ENCODE data around the gene RASGRP1.

The RASGRP1 gene

DNA sequence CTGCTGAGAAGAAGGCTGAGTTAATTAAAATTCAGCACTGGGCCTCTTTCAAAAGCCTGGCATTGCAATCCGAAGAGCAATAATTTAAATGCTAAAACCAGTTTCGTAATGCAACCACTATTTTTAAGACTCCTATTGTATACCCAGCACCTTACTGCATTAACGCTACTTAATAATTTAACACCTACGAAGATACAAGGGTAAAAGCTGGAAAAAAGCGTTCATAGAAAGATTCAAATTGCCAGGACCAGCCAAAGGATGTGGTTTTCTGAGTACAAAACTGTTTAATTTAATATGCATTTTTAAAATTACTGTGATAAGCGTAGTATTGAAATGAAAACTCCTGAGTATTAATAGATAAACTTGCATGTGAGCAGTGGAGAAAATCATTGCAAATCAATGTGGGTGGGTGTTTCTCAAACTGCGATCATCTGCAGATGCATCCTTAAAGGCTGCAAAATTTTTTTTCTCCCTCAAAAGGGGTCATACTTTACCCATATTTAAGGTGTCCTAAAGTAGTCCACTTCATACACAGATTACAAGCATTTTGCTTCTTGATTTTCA lies 12.9 kb upstream of the RASGRP1 start:
- in situ Hi-C loops (cut with HindIII; ENCODE audit: low sequenced_read_pairs) = loop anchor here (10.0 kb wide), 1 partner anchor 97 kb away; no protein-coding TSS in a partner anchor
- TF ChIP-seq, protein P1, sequence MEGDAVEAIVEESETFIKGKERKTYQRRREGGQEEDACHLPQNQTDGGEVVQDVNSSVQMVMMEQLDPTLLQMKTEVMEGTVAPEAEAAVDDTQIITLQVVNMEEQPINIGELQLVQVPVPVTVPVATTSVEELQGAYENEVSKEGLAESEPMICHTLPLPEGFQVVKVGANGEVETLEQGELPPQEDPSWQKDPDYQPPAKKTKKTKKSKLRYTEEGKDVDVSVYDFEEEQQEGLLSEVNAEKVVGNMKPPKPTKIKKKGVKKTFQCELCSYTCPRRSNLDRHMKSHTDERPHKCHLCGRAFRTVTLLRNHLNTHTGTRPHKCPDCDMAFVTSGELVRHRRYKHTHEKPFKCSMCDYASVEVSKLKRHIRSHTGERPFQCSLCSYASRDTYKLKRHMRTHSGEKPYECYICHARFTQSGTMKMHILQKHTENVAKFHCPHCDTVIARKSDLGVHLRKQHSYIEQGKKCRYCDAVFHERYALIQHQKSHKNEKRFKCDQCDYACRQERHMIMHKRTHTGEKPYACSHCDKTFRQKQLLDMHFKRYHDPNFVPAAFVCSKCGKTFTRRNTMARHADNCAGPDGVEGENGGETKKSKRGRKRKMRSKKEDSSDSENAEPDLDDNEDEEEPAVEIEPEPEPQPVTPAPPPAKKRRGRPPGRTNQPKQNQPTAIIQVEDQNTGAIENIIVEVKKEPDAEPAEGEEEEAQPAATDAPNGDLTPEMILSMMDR (IDR thresholded peaks at IDR 0.05; ENCODE audit: low read depth, low read length, missing control alignments) = no peak

DNA sequence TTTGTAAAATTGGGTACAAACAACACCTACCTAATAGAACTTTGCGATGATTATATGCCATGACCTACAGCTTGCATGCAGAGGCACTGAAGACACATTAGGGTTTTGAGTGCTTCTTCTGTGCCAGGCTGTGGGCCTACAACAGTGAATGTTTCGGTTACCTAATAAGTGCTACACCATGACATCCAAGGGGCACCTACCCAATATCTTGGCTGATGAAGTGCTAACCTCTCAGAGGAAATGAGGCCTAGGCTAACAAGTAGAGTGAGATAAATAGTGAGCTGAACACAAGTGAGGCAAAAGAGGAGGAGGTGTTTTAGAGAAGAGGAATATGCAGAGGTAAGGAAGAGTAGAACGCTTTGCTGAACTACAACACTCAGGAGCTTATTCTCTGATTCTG lies 12.2 kb upstream of the RASGRP1 start:
- no peak overlapping the region for H3K4me3 ChIP-seq (ENCODE audit: low read depth, low read length)
- TF ChIP-seq, protein P1 (IDR thresholded peaks at IDR 0.05; ENCODE audit: low read depth, low read length, missing control alignments) = no peak
- in situ Hi-C loops (cut with HindIII; ENCODE audit: low sequenced_read_pairs) = loop anchor here (10.0 kb wide), 1 partner anchor 98 kb away; no protein-coding TSS in a partner anchor
- no peak for DNase-seq (ENCODE audit: low read depth)

More for the DNA sequence above, 12.9 kb upstream of the RASGRP1 start:
- no peak for DNase-seq (ENCODE audit: low read depth)
- H3K4me3 ChIP-seq (ENCODE audit: low read depth, low read length) = no peak overlapping the region

DNA sequence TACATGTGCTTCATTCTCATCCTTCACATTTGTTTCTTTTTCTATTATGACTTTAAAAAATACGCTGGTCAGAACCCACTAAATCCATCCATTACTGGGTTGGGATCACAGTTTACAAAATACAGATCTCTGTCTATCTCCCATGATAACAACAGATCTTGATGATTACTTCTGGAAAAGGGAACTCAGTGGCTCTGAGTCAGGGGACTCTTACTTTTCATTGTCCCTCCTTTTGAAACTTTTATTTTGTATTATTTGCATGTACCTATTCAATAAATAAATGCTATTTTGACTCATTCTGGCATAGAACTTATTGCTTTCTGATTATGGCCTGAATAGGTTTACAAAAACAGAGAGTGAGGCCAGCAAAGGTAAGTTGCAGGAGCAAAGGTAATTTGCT lies 11.6 kb upstream of the RASGRP1 start:
- no peak overlapping the region for H3K4me3 ChIP-seq (ENCODE audit: low read depth, low read length)
- in situ Hi-C loops (cut with HindIII; ENCODE audit: low sequenced_read_pairs) = loop anchor here (10.0 kb wide), 1 partner anchor 99 kb away; no protein-coding TSS in a partner anchor
- TF ChIP-seq, protein P1 (IDR thresholded peaks at IDR 0.05; ENCODE audit: low read depth, low read length, missing control alignments) = no peak
- DNase-seq (ENCODE audit: low read depth) = no peak

DNA sequence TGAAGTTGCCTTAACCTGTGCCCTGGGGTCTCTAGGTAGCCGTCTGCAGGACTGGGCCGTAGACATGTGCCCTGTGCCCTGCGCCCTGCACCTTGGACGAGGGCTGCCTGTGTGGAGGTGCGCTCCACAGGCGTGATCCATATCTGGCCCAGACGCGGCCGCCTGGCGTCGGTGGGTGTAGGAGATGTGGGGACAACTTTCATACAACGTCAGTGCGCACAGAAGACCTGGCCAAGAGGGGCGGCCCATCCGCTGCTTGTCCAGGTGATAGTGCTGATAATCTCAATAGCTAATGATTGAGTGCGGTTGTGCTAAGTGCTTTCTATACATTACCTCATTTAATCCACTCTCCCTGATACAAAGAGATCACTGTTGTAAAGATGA lies 665 bp upstream of the RASGRP1 start:
- no peak for DNase-seq (ENCODE audit: low read depth)
- H3K4me3 ChIP-seq (ENCODE audit: low read depth, low read length) = no peak overlapping the region
- in situ Hi-C loops (cut with HindIII; ENCODE audit: low sequenced_read_pairs) = no loop called here
- TF ChIP-seq, protein P1 (IDR thresholded peaks at IDR 0.05; ENCODE audit: low read depth, low read length, missing control alignments) = no peak

DNA sequence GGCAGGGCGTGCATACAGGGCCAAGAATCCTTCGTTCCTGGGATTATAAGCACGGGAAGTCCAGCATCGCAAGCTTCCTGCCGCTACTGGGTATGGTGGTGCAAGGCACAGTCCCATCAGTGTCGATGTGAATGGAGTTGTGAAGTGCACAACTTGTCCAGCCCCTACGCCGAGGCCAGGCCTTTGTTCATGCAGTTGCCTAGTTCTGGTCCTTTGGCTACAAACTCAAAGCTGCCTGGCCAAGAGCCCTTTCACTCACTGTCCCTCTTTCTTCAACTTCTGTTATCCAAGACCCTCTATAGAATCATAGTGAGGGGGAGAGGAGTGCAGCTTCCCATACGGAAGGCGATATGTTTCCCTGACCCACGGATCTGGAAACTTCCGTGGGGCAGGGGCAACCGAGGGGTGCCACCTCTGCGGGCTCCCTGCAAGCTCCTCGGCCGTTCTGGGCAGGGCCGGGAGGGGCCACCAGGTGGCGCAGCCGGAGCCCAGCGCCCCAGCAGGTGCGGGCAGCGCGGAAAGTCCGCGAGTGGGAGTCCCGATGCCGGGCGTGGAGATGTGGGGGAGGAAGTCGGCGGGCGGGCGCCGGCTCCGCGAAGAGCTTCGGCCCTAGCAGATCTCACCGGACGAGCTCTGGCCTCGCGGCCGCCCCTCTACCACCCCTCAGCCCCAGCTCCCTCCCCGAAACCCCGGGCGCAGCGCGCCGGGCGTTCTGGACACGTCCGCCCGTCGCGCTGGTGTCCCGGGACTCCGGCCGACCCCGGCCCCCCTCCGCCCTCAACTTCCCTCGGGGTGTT lies 693 bp downstream of the RASGRP1 start:
- DNase-seq (ENCODE audit: low read depth) = no peak
- in situ Hi-C loops (cut with HindIII; ENCODE audit: low sequenced_read_pairs) = no loop called here
- TF ChIP-seq, protein P1 (IDR thresholded peaks at IDR 0.05; ENCODE audit: low read depth, low read length, missing control alignments) = peak; percentile 92
- peak overlapping the region; percentile 49 for H3K4me3 ChIP-seq (ENCODE audit: low read depth, low read length)

DNA sequence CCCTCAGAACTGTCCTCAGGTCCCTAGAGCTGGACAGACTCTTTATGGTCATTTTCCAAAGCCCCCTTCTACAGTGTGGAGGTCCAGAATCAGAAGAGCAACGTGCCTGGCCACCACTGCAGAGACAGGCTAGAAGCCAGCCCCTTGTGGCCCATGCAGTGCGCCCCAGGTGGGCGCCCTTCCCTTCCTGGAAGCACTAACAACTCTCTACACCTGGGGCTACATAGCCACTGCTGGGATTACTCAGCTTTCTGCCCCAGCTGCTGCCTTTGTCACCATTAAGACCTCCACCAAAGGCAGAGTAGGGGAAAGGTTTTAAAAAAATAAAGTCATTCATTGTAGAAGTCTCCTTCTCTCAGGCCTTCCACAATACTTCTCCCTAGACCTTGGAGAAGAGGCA lies 2.3 kb downstream of the RASGRP1 start:
- H3K4me3 ChIP-seq (ENCODE audit: low read depth, low read length) = no peak overlapping the region
- in situ Hi-C loops (cut with HindIII; ENCODE audit: low sequenced_read_pairs) = no loop called here
- TF ChIP-seq, protein P1 (IDR thresholded peaks at IDR 0.05; ENCODE audit: low read depth, low read length, missing control alignments) = no peak
- no peak for DNase-seq (ENCODE audit: low read depth)

Measured in astrocyte of the cerebellum (primary cell).